ENCODE measurements around the gene NPIPA1.
"Not testable (repeated sequence)": the region's sequence is repeated elsewhere in the genome, so short reads cannot be mapped to it uniquely, and the experiment has no call there.

The NPIPA1 gene

GRCh38 chr16:14930971-14931370 is 6.3 kb upstream of the NPIPA1 start:
- not testable (repeated sequence) for DNase-seq

GRCh38 chr16:14932581-14933375 is 4.5 kb upstream of the NPIPA1 start:
- DNase-seq, result not testable (repeated sequence)

GRCh38 chr16:14937994-14938393 is 751 bp downstream of the NPIPA1 start:
- not testable (repeated sequence) for DNase-seq

GRCh38 chr16:14942686-14943085 is 5.4 kb downstream of the NPIPA1 start:
- not testable (repeated sequence) for DNase-seq

GRCh38 chr16:14955546-14956231 is 18.4 kb downstream of the NPIPA1 start:
- no peak for DNase-seq

- no peak for DNase-seq
These were observed 20.5 kb downstream of the NPIPA1 start for GRCh38 chr16:14957576-14958322.

GRCh38 chr16:14958323-14958600 is 21.0 kb downstream of the NPIPA1 start:
- no peak for DNase-seq

GRCh38 chr16:14958970-14959369 is 21.7 kb downstream of the NPIPA1 start:
- DNase-seq, result no peak

- no peak for DNase-seq
These were observed 24.4 kb downstream of the NPIPA1 start for GRCh38 chr16:14961405-14962186.

GRCh38 chr16:14963281-14964173 is 26.3 kb downstream of the NPIPA1 start:
- DNase-seq, result no peak

- DNase-seq, result no peak
These were observed 28.1 kb downstream of the NPIPA1 start for GRCh38 chr16:14965328-14965727.

- not testable (repeated sequence) for DNase-seq
These were observed 32.6 kb downstream of the NPIPA1 start for GRCh38 chr16:14969795-14970194.

GRCh38 chr16:14971621-14972228 is 34.5 kb downstream of the NPIPA1 start:
- not testable (repeated sequence) for DNase-seq

GRCh38 chr16:14973785-14974322 is 36.6 kb downstream of the NPIPA1 start:
- not testable (repeated sequence) for DNase-seq

- not testable (repeated sequence) for DNase-seq
These were observed 37.0 kb downstream of the NPIPA1 start for GRCh38 chr16:14974331-14974655.

GRCh38 chr16:14974656-14975417 is 37.6 kb downstream of the NPIPA1 start, which contains the start of gene PDXDC1:
Gene PDXDC1, plus strand, starts transcription at chr16:14975026. Its CDS starts 174 bp downstream, at chr16:14975200.
- peak; percentile 87 for DNase-seq

- DNase-seq, result not testable (repeated sequence)
These were observed 38.4 kb downstream of the NPIPA1 start for GRCh38 chr16:14975418-14976194.

GRCh38 chr16:14976971-14977736 is 39.9 kb downstream of the NPIPA1 start:
- not testable (repeated sequence) for DNase-seq

- DNase-seq, result not testable (repeated sequence)
These were observed 41.0 kb downstream of the NPIPA1 start for GRCh38 chr16:14978281-14978680.

Data from NCI-H1417 treated with DMSO at 0.1 percent for 48 hours (cell line).